Bronchial epithelial cell (primary cell): ENCODE measurements around the gene C5orf46. TPM values are rescaled to one million over a fixed set of nuclear protein-coding genes. Genes with fewer than 3 reads are reported as not detected.

ENCODE experiments used
- DNase-seq: peaks from one replicate; pipeline ENCODE4 v3.0.0-alpha.2; 2010; ENCODE audit warnings: low read depth
- FAIRE-seq: peaks from 2 replicates; lab custom pipeline; 2011; peaks lifted over from hg19 to GRCh38; lab: Jason Lieb, UNC
- H3K27me3 ChIP-seq: 2 replicates; pipeline ENCODE4 v1.5.1; 2011; ENCODE audit warnings: low read length; ENCODE audit not compliant: control insufficient read depth, insufficient read depth
- H3K36me3 ChIP-seq: 2 replicates; pipeline ENCODE4 v1.5.1; 2011; ENCODE audit warnings: low read length; ENCODE audit not compliant: control insufficient read depth, insufficient read depth
- H3K4me3 ChIP-seq: 2 replicates; pipeline ENCODE4 v1.5.1; 2011; ENCODE audit warnings: mild to moderate bottlenecking, low read depth, low read length, control low read depth
- CTCF ChIP-seq: IDR thresholded peaks from 2 replicates; pipeline ENCODE4 v1.5.1; 2011; ENCODE audit warnings: mild to moderate bottlenecking, moderate library complexity, low read length, control low read depth, inconsistent platforms; ENCODE audit not compliant: insufficient read depth, severe bottlenecking
- total RNA-seq: library from RNA; depleted of rRNA; stranded (reverse); fragments of >200 nt; gene quantifications from 2 replicates; pipeline ENCODE4 v1.2.1, GENCODE V29; 2014

C5orf46 gene
- total RNA-seq, 1 donor from 2014 or later = not detected

DNA sequence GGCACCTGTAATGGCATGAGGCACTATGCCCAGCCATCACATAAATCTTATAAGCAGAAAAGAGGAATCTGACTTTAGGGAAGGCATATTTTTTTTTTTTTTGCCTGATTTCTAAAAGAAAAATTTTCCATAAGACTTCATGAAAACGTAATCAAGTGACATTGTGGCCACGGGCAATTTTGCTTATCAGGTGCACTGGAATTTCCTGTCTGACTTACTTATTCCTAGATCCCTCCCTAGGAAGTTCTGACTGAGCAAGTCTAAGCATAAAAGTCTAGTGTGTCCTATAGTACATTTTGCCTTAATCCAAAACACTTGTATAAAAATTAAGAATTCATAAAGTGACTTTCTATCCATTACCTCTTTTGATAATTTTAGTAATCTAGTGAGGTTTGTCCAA, 12.5 kb downstream of the C5orf46 start:
- no peak for TF ChIP-seq CTCF
- H3K4me3 ChIP-seq = no peak overlapping the region
- peak; percentile 75 for DNase-seq
- FAIRE-seq = no peak
- no peaks in the 10 kb centered on the region for H3K36me3 ChIP-seq
- no peaks in the 10 kb centered on the region for H3K27me3 ChIP-seq

DNA sequence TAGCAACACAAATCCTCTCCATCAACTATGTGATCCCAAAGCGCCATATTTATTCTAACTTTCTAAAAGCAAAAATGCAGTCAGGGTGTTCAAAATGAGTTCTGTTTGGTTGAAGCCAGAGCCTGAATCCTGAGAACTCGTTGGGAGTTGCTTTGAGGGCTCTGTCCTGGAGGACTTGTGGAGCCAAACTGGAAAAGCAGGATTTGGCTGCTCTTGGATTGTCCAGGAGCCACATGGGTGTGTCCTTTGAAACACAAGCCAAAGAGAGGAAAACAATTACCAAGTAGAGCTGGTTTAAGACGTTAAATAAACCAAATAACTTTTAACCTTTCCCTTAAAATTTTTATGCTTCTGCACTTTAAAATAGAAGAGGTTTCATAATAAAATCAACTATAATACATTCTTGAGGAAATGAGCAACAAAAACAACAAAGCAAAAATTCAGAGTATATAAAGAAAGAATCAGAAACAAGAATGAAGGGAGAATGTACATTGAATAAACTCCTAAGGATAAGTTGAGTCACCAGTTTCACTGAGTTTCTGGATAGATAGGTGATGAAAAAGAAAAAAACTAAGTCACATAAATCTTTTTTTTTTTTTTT, 13.5 kb downstream of the C5orf46 start:
- FAIRE-seq (no peak), DNase-seq (peak; percentile 90)
- H3K36me3 ChIP-seq = no peaks in the 10 kb centered on the region
- no peak overlapping the region for H3K4me3 ChIP-seq
- H3K27me3 ChIP-seq = no peaks in the 10 kb centered on the region
- TF ChIP-seq CTCF = no peak

GRCh38 chr5:147887930-147888329, 18.4 kb downstream of the C5orf46 start:
- no peaks in the 10 kb centered on the region for H3K36me3 ChIP-seq
- no peak for TF ChIP-seq CTCF
- FAIRE-seq (peak; percentile 82), DNase-seq (peak; percentile 92)
- no peaks in the 10 kb centered on the region for H3K27me3 ChIP-seq
- no peak overlapping the region for H3K4me3 ChIP-seq

DNA sequence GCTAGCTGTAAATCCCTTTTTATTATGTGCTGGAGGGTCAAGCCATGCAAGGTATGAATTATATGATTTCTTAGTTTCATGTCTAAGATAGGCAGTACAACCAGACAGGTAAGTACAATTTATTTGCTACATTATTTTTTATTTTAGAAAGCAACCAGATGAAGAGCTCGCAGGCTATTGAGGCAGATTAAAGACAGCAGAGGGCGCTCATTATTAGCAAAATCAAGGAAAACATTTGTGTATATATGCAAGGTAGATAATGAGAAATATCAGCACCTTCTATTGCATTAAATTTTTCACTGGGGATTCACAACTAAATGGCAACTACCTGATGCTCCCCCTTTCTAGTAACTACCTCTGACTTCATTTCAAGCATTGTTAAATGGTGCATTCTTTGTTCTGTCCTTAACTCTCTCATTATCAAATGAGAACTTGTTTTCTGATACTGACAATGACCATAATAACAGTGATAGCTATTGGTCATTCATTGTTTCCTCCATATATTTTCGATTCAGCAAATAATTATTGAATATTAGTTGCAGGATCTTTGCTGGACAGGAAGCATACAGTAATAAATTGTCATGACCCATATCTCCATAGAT, 19.2 kb downstream of the C5orf46 start:
- TF ChIP-seq CTCF = peak; percentile 42
- no peaks in the 10 kb centered on the region for H3K27me3 ChIP-seq
- FAIRE-seq (no peak), DNase-seq (peak; percentile 67)
- no peak overlapping the region for H3K4me3 ChIP-seq
- no peaks in the 10 kb centered on the region for H3K36me3 ChIP-seq

GRCh38 chr5:147882586-147883313, 23.6 kb downstream of the C5orf46 start:
- FAIRE-seq = no peak
- Histone ChIP-seq H3K4me3 (no peak overlapping the region), H3K36me3 (no peaks in the 10 kb centered on the region), H3K27me3 (no peaks in the 10 kb centered on the region)
- no peak for DNase-seq
- no peak for TF ChIP-seq CTCF
